PC-9 (cell line): ENCODE results near the gene ZNF440. TPM values are rescaled to one million over a fixed set of nuclear protein-coding genes. Genes with fewer than 3 reads are reported as not detected.

ENCODE experiments used
- BruUV-seq: library from RNA; stranded (reverse); fragments of 400-500 nt; replicated peaks from 2 replicates; lab custom pipeline; 2021; lab: Mats Ljungman, UMichigan
- CTCF ChIA-PET: fragments of 300-600 bp; sonication (Branson Sonifier 250); formaldehyde crosslinking; loops from one replicate; lab custom pipeline; 2022; ENCODE audit warnings: antibody characterized with exemption; lab: Charles Lee
- POLR2A ChIA-PET: fragments of 300-600 bp; sonication (Branson Sonifier 250); formaldehyde crosslinking; loops from one replicate; lab custom pipeline; 2022; ENCODE audit warnings: antibody characterized with exemption; ENCODE audit not compliant: unreplicated experiment; lab: Charles Lee
- DNase-seq, 2 experiments: peaks; one replicate each; pipeline versions ENCODE4 v3.0.0 to v3.0.0-alpha.2; 2015 to 2022; ENCODE audit warnings: mixed read lengths in 1 of 2
- H2AFZ ChIP-seq: fragments of 200-600 bp; sonication (generic); 2 replicates; pipeline ENCODE4 v1.8.1; 2017; ENCODE audit warnings: antibody characterized with exemption
- H3F3A ChIP-seq: fragments of 200-600 bp; sonication (generic); 2 replicates; pipeline ENCODE4 v1.8.1; 2017; ENCODE audit warnings: antibody characterized with exemption, mild to moderate bottlenecking, low read depth; ENCODE audit not compliant: insufficient read depth
- H3K27ac ChIP-seq: fragments of 200-600 bp; sonication (generic); 2 replicates; pipeline ENCODE4 v1.6.1; 2016; ENCODE audit warnings: mixed run types
- H3K27me3 ChIP-seq: fragments of 200-600 bp; sonication (generic); 2 replicates; pipeline ENCODE4 v1.6.1; 2016; ENCODE audit warnings: low read depth, mixed run types; ENCODE audit not compliant: insufficient read depth
- H3K36me3 ChIP-seq: fragments of 200-600 bp; sonication (generic); 2 replicates; pipeline ENCODE4 v1.6.1; 2016; ENCODE audit warnings: low read depth, mixed run types
- H3K4me1 ChIP-seq: fragments of 200-600 bp; sonication (generic); replicated peaks from 2 replicates; pipeline ENCODE4 v1.6.1; 2016; ENCODE audit warnings: mixed run types; ENCODE audit not compliant: insufficient read depth
- H3K4me2 ChIP-seq: fragments of 200-600 bp; sonication (generic); 2 replicates; pipeline ENCODE4 v1.6.1; 2017; ENCODE audit warnings: mixed run types
- H3K4me3 ChIP-seq: fragments of 200-600 bp; sonication (generic); 2 replicates; pipeline ENCODE4 v1.6.1; 2016; ENCODE audit warnings: mixed run types
- H3K79me2 ChIP-seq: fragments of 200-600 bp; sonication (generic); 2 replicates; pipeline ENCODE4 v1.6.1; 2017; ENCODE audit warnings: low read depth, mixed run types
- H3K9me2 ChIP-seq: fragments of 200-600 bp; sonication (generic); 2 replicates; pipeline ENCODE4 v1.8.1; 2017; ENCODE audit warnings: mild to moderate bottlenecking; ENCODE audit not compliant: insufficient read depth
- H3K9me3 ChIP-seq: fragments of 200-600 bp; sonication (generic); 2 replicates; pipeline ENCODE4 v1.8.1; 2016; ENCODE audit warnings: low read depth; ENCODE audit not compliant: insufficient read depth
- H4K20me1 ChIP-seq: fragments of 200-600 bp; sonication (generic); 2 replicates; pipeline ENCODE4 v1.8.1; 2017; ENCODE audit not compliant: insufficient read depth
- EZH2 ChIP-seq: fragments of 200-600 bp; sonication (generic); IDR thresholded peaks from 2 replicates; pipeline ENCODE4 v1.8.0; 2017; ENCODE audit warnings: antibody characterized with exemption, low read depth
- intact Hi-C: fragments of 100-400 bp; cut with micrococcal nuclease; formaldehyde crosslinking; loops from one replicate; pipeline ENCODE4 v1.10.0; 2022; ENCODE audit not compliant: unreplicated experiment
- total RNA-seq: library from RNA; stranded (reverse); gene quantifications from 2 replicates; pipeline ENCODE4 v1.2.3, GENCODE V29; 2021
- TF ChIP-seq, protein P1 (sequence below): fragments of 200-600 bp; sonication (generic); conservative IDR thresholded peaks from 2 replicates; pipeline ENCODE4 v1.6.1; 2017; ENCODE audit warnings: mixed run types, antibody characterized with exemption, mild to moderate bottlenecking, moderate library complexity

ZNF440 gene
- total RNA-seq, 1 experiment from 2014 or later: 12.5 TPM

DNA sequence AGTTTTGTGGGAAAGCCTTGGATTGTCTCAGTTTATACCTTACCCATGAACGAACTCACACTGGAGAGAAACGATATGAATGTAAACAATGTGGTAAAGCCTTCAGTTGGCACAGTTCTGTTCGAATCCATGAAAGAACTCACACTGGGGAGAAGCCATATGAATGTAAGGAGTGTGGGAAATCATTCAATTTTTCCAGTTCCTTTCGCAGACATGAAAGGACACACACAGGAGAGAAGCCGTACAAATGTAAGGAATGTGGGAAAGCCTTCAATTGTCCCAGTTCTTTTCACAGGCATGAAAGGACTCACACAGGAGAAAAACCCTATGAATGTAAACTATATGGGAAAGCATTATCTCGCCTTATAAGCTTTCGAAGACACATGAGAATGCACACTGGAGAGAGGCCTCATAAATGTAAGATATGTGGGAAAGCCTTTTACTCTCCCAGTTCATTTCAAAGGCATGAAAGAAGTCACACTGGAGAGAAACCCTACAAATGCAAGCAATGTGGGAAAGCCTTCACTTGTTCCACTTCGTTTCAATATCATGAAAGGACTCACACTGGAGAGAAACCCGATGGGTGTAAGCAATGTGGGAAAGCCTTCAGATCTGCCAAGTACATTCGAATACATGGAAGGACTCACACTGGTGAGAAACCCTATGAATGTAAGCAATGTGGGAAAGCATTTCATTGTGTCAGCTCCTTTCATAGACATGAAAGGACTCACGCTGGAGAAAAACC lies 7.5 kb upstream of the ZNF440 start:
- H2AFZ ChIP-seq: no peak overlapping the region; the same call in 1 of the 2 replicates
- H3K79me2 ChIP-seq: no peaks in the 10 kb centered on the region
- BruUV-seq: no TSS peak
- ChIA-PET POLR2A (no interaction called here), CTCF (no interaction called here)
- H3K27ac ChIP-seq: no peak overlapping the region
- H3K4me1 ChIP-seq: no peaks in the 10 kb centered on the region
- H4K20me1 ChIP-seq: no peaks in the 10 kb centered on the region
- no peak overlapping the region for H3K4me3 ChIP-seq
- intact Hi-C loops: no loop called here
- no peak for DNase-seq
- H3K9me3 ChIP-seq: peaks cover 32% of the 10 kb centered on the region
- no peak for TF ChIP-seq EZH2
- TF ChIP-seq, protein P1, sequence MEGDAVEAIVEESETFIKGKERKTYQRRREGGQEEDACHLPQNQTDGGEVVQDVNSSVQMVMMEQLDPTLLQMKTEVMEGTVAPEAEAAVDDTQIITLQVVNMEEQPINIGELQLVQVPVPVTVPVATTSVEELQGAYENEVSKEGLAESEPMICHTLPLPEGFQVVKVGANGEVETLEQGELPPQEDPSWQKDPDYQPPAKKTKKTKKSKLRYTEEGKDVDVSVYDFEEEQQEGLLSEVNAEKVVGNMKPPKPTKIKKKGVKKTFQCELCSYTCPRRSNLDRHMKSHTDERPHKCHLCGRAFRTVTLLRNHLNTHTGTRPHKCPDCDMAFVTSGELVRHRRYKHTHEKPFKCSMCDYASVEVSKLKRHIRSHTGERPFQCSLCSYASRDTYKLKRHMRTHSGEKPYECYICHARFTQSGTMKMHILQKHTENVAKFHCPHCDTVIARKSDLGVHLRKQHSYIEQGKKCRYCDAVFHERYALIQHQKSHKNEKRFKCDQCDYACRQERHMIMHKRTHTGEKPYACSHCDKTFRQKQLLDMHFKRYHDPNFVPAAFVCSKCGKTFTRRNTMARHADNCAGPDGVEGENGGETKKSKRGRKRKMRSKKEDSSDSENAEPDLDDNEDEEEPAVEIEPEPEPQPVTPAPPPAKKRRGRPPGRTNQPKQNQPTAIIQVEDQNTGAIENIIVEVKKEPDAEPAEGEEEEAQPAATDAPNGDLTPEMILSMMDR: no peak
- H3F3A ChIP-seq: no peaks in the 10 kb centered on the region
- no peak overlapping the region for H3K4me2 ChIP-seq
- H3K36me3 ChIP-seq: no peaks in the 10 kb centered on the region
- H3K9me2 ChIP-seq: no peaks in the 10 kb centered on the region
- H3K27me3 ChIP-seq: no peaks in the 10 kb centered on the region

DNA sequence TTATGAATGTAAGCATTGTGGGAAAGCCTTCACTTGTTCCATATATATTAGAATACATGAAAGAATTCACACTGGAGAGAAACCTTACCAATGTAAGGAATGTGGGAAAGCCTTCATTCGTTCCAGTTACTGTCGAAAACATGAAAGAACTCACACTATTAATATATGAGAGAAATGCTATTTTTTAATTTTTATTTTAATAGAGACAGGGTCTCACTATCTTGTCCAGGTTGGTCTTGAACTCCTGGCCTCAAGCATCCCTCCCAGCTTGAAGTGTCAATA lies 7.0 kb upstream of the ZNF440 start:
- Histone ChIP-seq H3K27me3 (no peaks in the 10 kb centered on the region), H3K9me3 (peaks cover 32% of the 10 kb centered on the region), H3K27ac (no peak overlapping the region), H3K79me2 (no peaks in the 10 kb centered on the region), H4K20me1 (no peaks in the 10 kb centered on the region), H3K36me3 (no peaks in the 10 kb centered on the region), H2AFZ (no peak overlapping the region), H3K4me3 (no peak overlapping the region), H3K4me2 (no peak overlapping the region), H3K9me2 (no peaks in the 10 kb centered on the region), H3K4me1 (no peaks in the 10 kb centered on the region), H3F3A (no peaks in the 10 kb centered on the region)
- CTCF ChIA-PET: no interaction called here
- no TSS peak for BruUV-seq
- POLR2A ChIA-PET: interaction anchor here (0.6 kb wide), 1 partner anchor 112 kb away, joined by 3 read pairs; no protein-coding TSS in a partner anchor
- DNase-seq: no peak
- intact Hi-C loops: no loop called here
- TF ChIP-seq EZH2: no peak
- TF ChIP-seq, protein P1: no peak

DNA sequence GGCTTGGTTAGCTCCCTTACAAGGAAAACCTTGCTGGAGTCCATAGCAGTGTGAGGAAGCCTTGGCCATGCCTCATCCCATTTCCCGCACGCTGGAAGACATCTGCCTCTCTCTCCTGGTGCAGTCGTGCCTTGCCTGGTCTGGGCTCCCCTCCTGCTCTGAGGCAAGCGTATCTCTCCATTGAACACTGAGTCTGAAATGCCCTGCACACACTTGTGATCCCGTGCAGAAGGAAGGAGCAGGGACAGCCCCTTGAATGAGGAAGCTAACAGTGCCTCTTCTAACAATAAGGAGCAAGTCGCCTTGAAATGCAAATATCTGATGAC lies 407 bp upstream of the ZNF440 start:
- no TSS peak for BruUV-seq
- DNase-seq: no peak
- intact Hi-C loops: loop anchor here (1.0 kb wide), 1 partner anchor 328 kb away; no protein-coding TSS in a partner anchor

More for the DNA sequence above, 407 bp upstream of the ZNF440 start:
- POLR2A ChIA-PET: interaction anchor here (0.6 kb wide), 1 partner anchor 1211 kb away, joined by 3 read pairs; no protein-coding TSS in a partner anchor
- peak overlapping the region; percentile 95 for H2AFZ ChIP-seq
- H3K79me2 ChIP-seq: peaks cover 8% of the 10 kb centered on the region; the same call in 1 of the 2 replicates
- H3K27me3 ChIP-seq: no peaks in the 10 kb centered on the region
- CTCF ChIA-PET: interaction anchor here (0.6 to 1.0 kb wide), 3 partner anchors 16 to 482 kb away, joined by 5 to 7 read pairs (median 5); partner anchors contain the start of gene ZNF491
- no peaks in the 10 kb centered on the region; the same call in 1 of the 2 replicates for H3K9me3 ChIP-seq
- H4K20me1 ChIP-seq: no peaks in the 10 kb centered on the region
- peaks cover 5% of the 10 kb centered on the region; the same call in 1 of the 2 replicates for H3K36me3 ChIP-seq
- 0 out of 2 replicates have a peak, but pooled peaks cover 6% of the 10 kb centered on the region for H3F3A ChIP-seq
- peak overlapping the region; percentile 78 for H3K4me3 ChIP-seq
- peaks cover 5% of the 10 kb centered on the region; the same call in 1 of the 2 replicates for H3K4me1 ChIP-seq
- TF ChIP-seq, protein P1: no peak
- TF ChIP-seq EZH2: no peak
- H3K27ac ChIP-seq: no peak overlapping the region
- no peaks in the 10 kb centered on the region for H3K9me2 ChIP-seq
- H3K4me2 ChIP-seq: peak overlapping the region; percentile 94
